GM19468 (cell line): ENCODE data around the gene CSNK2A3.
"Not testable (repeated sequence)": the region's sequence is repeated elsewhere in the genome, so short reads cannot be mapped to it uniquely, and the experiment has no call there.

Source experiments
- ATAC-seq: cut with Tn5 transposase; IDR thresholded peaks from one replicate; pipeline ENCODE4 v1.9.1; 2021; ENCODE audit warnings: mild to moderate bottlenecking, moderate library complexity, moderate number of reproducible peaks; ENCODE audit not compliant: unreplicated experiment; ENCODE audit errors: extremely low read depth

The CSNK2A3 gene

DNA sequence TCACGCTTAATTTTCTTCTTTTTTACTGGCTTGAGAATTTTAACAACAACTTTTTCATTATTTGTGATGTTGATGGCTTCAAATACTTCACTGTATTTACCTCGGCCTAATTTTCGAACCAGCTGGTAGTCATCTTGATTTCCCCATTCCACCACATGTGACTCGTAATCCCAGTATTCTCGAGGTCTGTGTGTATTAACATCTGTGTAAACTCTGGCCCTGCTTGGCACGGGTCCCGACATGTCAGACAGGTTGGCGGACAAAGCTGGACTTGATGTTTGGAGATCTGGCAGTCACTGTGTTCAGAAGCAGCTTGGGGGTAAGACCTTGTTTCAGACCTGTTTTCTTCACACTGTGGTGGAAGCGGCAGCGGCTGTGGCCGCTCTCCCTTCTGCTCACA, at the start of gene CSNK2A3:
Gene CSNK2A3, minus strand, starts transcription at position 373 of the 400 bp plus-strand sequence. Its CDS starts 131 bp downstream, at position 242.
- not testable (repeated sequence) for ATAC-seq

DNA sequence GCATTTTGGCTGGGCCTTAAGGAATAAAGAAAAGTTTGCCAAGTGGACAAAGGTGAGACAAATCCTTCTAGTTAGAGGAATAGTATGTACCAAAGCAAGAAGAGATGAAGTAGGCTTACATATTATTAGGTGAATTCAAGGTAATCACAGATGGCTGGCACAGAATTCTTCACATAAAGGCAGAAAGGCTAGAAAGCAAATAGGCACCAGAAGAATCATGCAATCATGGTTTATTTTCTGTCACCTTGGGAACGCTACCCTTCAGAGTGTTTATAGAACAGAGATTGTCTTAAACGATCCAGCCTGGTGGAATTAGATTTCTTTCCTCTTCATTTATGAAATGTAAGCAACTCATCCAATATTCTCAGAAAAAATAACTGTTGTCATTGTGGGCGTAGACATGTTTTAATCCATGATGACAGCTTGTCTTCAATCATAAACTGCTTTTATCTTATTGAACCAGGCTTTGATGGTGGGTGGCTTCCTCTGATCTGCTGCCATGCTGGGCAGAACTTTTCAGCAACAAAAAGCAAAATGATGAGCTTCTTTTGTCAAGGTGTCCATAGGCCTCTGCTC, 49.0 kb upstream of the CSNK2A3 start:
- no peak for ATAC-seq

DNA sequence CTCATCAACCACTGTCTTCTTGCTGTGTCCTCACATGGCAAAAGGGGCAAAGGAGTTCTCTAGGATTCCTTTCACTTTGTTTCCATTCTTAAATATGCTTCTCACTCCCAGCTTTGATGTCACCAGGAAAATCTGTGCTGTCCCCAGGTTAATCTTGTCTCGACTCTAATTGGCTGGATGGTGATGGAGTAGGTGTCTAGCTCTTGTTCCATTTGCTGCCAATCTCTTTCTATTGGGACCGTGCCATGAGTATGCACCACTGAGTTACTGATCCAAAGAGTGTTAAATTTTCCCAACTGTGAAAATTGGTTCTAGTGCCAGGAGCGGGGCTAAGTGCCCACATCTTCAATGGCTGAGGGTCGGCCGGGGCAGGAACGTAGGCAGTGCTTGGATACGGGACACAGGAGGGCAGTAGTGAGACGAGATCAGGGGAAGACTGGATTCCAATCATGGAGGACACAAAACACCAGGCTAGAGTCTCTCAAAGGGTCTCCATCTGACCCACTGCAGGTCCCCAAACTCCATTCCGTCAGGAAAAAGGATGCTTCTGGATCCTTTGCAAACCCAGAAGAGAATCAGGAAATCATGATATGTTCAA, 47.7 kb upstream of the CSNK2A3 start:
- no peak for ATAC-seq

GRCh38 chr11:11400121-11400520, 47.1 kb upstream of the CSNK2A3 start:
- no peak for ATAC-seq

- ATAC-seq = no peak
These were observed 44.7 kb upstream of the CSNK2A3 start for GRCh38 chr11:11397781-11398180.

DNA sequence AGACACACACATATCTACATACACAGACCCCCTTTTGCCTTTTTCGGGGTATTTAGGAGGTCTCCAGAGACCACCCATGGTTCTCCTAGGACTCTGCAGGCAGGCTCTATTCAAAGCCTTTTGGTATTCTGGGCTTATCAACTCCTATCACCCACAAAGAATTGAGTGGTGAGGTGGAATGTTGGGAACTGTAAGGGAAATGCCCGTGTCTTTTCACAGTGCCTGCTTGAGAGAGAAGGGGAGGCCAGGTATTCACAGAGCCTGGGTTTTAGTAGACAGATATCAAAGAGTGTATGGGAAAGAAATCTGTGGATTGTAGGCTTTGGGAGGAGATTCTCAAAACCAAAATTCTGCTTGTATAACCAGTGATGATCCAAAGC, 44.0 kb upstream of the CSNK2A3 start:
- ATAC-seq = no peak

DNA sequence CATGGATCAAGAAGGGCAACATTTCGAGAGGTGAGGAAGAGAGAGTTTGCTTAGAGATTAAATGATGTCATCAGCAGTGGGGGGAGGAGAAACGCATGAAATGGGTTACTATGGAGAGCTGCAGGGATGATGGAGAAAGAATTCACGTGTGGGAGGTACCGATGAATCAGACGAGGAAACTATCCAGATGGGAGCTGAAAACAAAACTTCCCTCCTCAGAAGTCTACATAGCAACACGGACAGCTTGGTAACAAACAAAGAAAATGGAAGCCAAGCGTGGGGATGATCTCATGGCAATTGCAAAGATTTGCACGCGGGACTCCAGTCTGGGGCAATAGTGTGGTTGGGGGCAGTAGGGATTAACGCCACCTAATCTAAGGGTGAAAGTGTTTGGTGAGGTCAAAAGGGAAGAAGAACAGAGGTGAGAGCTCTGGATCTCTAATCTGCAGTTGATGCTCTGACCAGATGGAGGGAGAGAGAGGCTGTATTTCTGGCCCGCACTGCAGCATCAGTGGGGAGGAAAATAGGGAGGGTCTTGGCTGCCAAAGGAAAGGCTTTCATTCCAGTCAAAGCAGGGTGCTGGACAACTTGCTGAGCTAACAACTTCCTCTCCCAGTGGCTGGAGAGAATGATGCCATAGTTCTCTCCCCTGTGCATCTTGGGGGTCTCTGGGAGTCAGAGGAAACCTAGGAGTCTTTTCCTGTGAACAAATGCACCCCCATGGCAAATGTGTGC, 43.4 kb upstream of the CSNK2A3 start:
- no peak for ATAC-seq

DNA sequence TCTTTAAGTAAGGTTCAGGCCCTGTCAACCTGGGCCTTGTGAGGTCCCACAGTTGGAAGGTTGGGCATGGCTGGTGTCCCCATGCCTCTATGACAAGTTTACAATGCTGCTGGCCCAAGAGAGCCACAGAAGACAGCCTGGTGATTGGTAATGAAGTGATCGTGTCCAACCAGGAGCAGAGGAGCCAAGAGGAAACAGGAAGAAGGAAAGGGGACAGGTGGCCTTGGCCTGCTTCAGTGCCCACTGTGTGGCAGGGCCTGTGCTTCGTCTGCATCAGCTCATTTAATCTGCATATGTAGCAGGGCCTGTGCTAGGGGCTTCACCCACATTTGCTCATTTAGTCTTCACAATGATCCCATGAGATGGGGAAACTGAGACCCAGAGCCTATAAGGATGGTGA, 42.1 kb upstream of the CSNK2A3 start:
- ATAC-seq = no peak

DNA sequence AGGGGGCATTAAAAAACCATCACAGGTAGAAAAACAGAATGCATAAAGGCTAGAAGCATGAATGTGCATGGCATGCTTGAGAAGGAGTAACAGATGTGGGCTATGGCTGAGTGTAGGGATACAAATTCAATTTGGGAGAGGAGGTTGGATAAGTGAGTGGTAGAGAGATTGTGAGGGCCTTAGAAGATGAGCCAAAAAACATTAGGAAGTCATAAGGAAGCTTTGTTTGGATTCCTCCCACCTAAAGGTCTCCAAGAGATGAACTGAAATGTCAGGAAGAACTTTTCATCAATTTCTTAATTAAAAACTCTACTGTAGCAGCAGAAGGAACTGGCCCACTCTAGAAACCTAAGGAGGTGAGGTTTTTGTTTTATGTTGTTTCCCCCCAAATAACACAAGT, 41.2 kb upstream of the CSNK2A3 start:
- no peak for ATAC-seq

DNA sequence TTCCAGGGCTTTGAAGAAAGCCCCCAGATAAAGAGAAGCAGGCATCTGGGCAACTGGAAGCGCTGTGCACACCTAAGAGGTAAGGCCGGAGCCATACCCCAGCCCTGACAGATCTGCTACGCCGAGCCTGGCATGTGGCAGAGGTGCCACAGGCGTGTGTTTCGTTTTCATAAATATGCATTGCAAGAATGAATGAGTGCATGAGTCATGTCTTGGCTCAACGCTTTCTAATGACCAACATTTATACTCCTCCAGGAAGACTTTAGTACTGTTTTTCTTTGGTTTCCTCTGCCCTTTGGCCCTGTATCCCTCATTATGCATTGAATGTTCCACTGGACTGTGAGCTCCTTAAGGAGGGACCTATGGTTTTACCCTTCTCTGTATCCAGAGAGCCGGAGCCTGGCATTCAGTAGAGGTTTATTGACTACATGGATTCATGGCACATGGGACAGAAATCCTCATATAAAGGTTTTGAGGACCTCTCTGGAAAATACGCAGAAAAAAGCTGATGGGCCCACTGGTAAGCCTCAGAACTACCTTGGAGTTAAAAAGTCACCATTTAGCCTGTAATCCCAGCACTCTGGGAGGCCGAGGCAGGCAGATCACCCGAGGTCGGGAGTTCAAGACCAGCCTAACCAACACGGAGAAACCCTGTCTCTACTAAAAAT, 38.9 kb upstream of the CSNK2A3 start:
- no peak for ATAC-seq

DNA sequence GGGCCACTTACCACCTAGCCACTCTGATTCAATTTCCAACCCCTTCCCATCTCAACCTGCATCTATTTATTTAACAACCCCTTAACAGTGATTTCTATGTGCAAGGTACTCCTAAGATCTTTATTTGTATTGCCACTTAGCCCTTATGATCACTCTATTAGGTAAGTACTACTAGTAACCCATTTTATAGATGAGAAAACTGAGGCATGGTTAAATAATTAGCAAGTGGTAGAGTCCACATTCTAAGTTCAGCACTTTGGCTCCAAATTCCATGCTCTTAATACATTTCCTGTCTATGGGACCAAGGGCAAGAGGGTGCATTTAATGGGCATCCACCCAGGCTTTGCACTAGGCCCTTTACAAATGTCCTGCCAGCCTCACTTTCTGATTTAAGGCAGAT, 38.1 kb upstream of the CSNK2A3 start:
- no peak for ATAC-seq

GRCh38 chr11:11390068-11390771, 37.2 kb upstream of the CSNK2A3 start:
- ATAC-seq = no peak

- ATAC-seq = no peak
These were observed 36.2 kb upstream of the CSNK2A3 start for GRCh38 chr11:11389238-11389637.

DNA sequence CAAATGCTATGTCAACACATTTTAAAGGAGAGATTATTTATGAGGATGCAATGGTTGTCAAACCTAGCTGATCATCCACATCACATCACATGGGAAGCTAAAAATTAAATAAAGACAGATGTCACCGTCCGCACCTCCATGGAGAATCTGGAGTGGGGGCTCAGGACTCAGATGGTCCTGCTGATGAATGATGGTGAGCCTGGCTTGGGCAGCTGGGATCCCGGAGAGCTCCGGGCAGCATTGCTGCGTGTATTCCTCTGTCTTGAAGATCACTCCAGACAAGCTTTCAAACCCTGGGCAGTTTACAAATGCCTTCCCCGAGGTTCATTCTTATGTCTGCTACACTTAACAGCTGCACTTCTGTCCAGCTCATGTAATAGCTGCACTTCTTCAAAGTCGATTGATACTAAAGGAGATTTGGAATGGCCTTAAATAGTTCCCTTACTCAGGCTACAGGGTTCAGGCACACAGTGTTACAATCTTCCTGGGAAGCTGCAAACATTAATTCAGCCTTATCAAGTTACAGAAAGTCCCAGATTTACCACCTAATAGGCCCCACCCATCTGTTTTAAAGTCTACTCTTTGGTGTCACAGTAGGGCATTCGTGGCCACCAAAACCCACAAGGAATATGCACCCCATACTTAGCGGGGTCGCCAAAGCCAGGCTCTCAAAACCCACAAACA, 34.7 kb upstream of the CSNK2A3 start:
- ATAC-seq = no peak

DNA sequence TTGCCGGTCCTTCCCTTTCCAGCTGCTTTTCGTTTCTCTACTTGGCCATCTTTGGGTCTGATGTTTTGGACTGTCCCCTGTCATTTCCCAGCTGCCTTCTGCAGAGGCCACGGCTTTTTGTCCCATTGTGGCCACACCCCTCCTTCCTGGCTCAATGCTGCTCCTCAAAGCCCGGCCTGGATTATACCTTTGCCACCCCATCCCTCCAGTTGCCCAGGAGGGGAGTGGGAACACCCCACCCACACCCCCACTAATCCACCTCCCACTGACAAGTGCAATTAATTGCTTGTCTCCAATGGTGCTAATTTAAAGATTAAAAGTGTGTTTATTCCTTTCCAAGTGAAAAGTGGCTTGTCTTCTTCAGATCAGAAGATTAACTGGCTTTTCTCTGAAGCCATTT, 34.2 kb upstream of the CSNK2A3 start:
- no peak for ATAC-seq

GRCh38 chr11:11384829-11385228, 31.8 kb upstream of the CSNK2A3 start:
- ATAC-seq = no peak

DNA sequence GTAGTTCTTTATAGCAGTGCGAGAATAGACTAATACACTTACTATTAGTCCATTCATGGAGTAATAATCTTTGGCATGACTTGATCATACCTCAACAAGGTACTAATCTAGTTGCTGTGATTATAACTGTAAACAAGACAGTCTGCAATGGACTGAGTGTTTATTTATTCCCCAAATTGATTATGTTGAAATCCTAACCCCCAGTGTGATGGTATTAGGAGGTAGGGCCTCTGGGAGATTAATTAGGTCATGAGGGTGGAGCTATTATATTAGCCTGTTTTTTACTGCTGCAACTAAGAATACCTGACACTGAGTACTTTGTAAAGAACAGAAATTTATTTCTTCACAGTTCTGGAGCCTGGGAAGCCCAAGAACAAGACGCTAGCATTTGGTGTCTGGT, 30.9 kb upstream of the CSNK2A3 start:
- ATAC-seq = no peak

DNA sequence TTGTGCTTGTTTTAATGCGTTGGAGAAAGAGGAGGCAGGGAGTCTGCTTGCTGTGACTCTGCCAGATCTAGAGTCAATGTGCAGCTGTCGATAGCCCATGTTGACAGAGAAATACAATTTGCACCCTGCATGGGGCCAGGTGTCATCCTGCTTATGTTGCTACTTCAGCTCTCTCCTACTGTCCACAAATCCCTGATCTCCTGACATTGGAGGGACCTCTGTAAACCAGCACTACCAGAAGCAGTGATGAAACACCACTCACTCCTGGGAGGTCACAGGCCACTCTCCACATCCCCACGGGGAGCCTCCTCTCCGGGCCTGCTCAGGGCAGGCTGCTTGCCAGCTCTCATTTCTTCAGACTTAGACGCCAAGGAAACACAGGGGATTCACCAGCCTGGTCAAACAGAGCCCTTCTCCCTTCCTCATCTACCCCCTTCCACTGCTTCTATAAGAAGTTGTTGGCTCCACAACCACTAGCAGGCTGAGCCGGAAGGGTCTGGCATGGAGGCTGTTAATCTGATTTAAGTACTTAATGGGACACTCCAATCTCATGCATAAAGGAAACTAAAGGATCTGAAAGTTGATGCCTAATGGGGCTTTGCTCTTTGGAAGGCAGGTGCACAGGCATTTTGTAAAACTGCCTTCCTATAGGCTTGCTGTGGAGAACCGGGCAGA, 29.9 kb upstream of the CSNK2A3 start:
- ATAC-seq = no peak

DNA sequence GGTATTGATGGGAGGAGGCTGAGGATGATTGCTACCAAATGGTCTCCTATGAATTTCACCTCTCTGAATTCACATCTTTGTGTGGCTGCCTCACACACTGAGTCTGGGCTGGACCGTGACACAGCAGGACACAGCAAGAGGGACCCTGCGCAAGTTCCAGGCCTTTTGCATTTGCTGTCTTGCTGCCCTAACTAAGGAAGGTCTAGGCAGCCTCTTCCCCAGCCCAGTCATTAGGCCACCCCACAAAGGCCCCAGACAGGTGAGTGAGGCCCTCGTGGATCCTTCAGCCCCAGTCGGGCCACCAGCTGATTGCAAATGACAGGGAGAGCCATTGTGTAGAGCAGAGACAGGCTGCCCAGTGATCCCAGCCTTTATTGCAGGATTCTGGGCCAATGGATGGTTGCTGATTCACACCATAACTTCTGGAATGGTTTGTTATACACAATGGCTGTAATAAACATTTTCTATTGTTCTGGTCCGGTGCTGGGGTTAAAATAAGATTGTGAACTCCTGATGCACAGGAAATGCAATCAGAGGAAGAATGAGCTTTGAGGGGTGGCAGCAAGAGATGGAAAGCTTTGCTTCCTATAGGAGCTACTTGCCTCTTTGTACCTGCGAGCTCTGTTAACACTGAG, 28.5 kb upstream of the CSNK2A3 start:
- no peak for ATAC-seq
